GM10847 (cell line): ENCODE data around the gene SFXN2.

Source experiments
- POLR2A ChIP-seq: IDR thresholded peaks from 2 replicates; pipeline ENCODE4 v1.6.1; 2011; ENCODE audit not compliant: insufficient read length; ENCODE audit errors: extremely low read depth

Gene SFXN2

GRCh38 chr10:102705531-102705930, 8.9 kb upstream of the SFXN2 start:
- no peak for TF ChIP-seq POLR2A

GRCh38 chr10:102710609-102711008, 3.8 kb upstream of the SFXN2 start:
- TF ChIP-seq POLR2A, result no peak

GRCh38 chr10:102712089-102712488, 2.3 kb upstream of the SFXN2 start:
- no peak for TF ChIP-seq POLR2A

GRCh38 chr10:102712843-102713538, 1.4 kb upstream of the SFXN2 start:
- TF ChIP-seq POLR2A, result no peak

- no peak for TF ChIP-seq POLR2A
Observed at GRCh38 chr10:102713539-102713813, 960 bp upstream of the SFXN2 start.

- TF ChIP-seq POLR2A, result peak; percentile 24
Observed at GRCh38 chr10:102713814-102714620, 419 bp upstream of the SFXN2 start, which contains the start of gene ARL3. Gene ARL3, minus strand, starts transcription at chr10:102714397. Its CDS starts 122 bp downstream, at chr10:102714275.

GRCh38 chr10:102715880-102716279, 1.4 kb downstream of the SFXN2 start:
- no peak for TF ChIP-seq POLR2A

GRCh38 chr10:102718220-102718619, 3.8 kb downstream of the SFXN2 start:
- TF ChIP-seq POLR2A, result no peak

- TF ChIP-seq POLR2A, result no peak
Observed at GRCh38 chr10:102720337-102720736, 5.9 kb downstream of the SFXN2 start.

GRCh38 chr10:102720775-102721301, 6.4 kb downstream of the SFXN2 start:
- no peak for TF ChIP-seq POLR2A

- TF ChIP-seq POLR2A, result no peak
Observed at GRCh38 chr10:102721954-102722353, 7.5 kb downstream of the SFXN2 start.

- TF ChIP-seq POLR2A, result no peak
Observed at GRCh38 chr10:102723989-102724388, 9.6 kb downstream of the SFXN2 start.

GRCh38 chr10:102726274-102726673, 11.8 kb downstream of the SFXN2 start:
- no peak for TF ChIP-seq POLR2A

GRCh38 chr10:102727037-102727818, 12.8 kb downstream of the SFXN2 start:
- TF ChIP-seq POLR2A, result no peak

GRCh38 chr10:102729029-102730026, 14.9 kb downstream of the SFXN2 start:
- TF ChIP-seq POLR2A, result no peak

GRCh38 chr10:102731222-102731800, 16.9 kb downstream of the SFXN2 start:
- no peak for TF ChIP-seq POLR2A
